Upper lobe of right lung (tissue), 1 donor: Measurements from ENCODE around the gene IPCEF1. TPM values are rescaled to one million over a fixed set of nuclear protein-coding genes. Genes with fewer than 3 reads are reported as not detected.

ENCODE experiments used
- ATAC-seq: fragments of 200-7000 bp; cut with Tn5 transposase; one replicate; pipeline ENCODE4 v1.9.1; 2020; ENCODE audit warnings: mild to moderate bottlenecking, moderate library complexity
- DNase-seq: peaks from one replicate; pipeline ENCODE4 v3.0.0-alpha.2; 2020
- H3K27ac ChIP-seq: fragments of 200-600 bp; one replicate; pipeline ENCODE4 v1.8.0; 2022
- H3K27me3 ChIP-seq: fragments of 200-600 bp; one replicate; pipeline ENCODE4 v1.8.0; 2022; ENCODE audit warnings: mild to moderate bottlenecking
- H3K36me3 ChIP-seq: fragments of 200-600 bp; one replicate; pipeline ENCODE4 v1.8.0; 2022
- H3K4me1 ChIP-seq: fragments of 200-600 bp; one replicate; pipeline ENCODE4 v1.8.0; 2022
- H3K4me3 ChIP-seq: fragments of 200-600 bp; one replicate; pipeline ENCODE4 v1.8.0; 2022; ENCODE audit warnings: mild to moderate bottlenecking
- H3K9me3 ChIP-seq: fragments of 200-600 bp; one replicate; pipeline ENCODE4 v1.8.0; 2022
- intact Hi-C: fragments of 100-400 bp; cut with DNase I; formaldehyde crosslinking; loops from one replicate; pipeline ENCODE4 v1.11.0; 2022
- total RNA-seq: library from RNA; stranded (reverse); fragmentation: NEBNext Ultra II Directional; extraction: Animal tissue kit (Norgen Biotek cat#: 25700); gene quantifications from one replicate; pipeline ENCODE4 v1.2.1, GENCODE V29; 2021
- TF ChIP-seq, protein P1 (sequence below): fragments of 200-600 bp; IDR thresholded peaks from one replicate; pipeline ENCODE4 v1.8.0; 2022; ENCODE audit warnings: antibody characterized with exemption
- donor health status: DM: no; HTN: yes; CAD: no; lungs with severe emphysema.

The IPCEF1 gene
- total RNA-seq, 1 donor from 2014 or later: 8.8 TPM

DNA sequence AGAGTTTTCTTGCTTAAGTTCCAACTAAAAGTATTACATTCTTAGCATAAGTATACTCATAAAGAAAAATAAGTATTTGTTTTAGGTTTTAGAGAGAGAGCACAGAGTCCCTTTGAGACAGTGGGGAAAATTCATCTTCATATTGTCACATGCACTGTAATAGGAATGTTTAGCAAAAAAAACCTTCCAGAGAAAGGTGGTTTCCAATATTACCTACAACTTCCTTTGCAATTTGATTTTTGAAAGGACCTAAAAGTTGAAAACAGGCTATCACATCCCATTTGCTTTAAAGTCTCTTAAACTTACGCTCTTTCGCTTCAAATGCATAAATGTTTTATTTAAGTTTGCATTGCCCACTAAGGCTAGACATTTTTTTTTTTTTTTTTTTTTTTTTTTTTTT, 231.2 kb downstream of the IPCEF1 start:
- Histone ChIP-seq H3K27me3 (no peaks in the 10 kb centered on the region), H3K4me3 (no peak overlapping the region), H3K4me1 (no peaks in the 10 kb centered on the region), H3K27ac (no peak overlapping the region), H3K36me3 (no peaks in the 10 kb centered on the region), H3K9me3 (no peaks in the 10 kb centered on the region)
- DNase-seq (no peak), ATAC-seq (no peak)
- intact Hi-C loops: no loop called here
- TF ChIP-seq, protein P1, sequence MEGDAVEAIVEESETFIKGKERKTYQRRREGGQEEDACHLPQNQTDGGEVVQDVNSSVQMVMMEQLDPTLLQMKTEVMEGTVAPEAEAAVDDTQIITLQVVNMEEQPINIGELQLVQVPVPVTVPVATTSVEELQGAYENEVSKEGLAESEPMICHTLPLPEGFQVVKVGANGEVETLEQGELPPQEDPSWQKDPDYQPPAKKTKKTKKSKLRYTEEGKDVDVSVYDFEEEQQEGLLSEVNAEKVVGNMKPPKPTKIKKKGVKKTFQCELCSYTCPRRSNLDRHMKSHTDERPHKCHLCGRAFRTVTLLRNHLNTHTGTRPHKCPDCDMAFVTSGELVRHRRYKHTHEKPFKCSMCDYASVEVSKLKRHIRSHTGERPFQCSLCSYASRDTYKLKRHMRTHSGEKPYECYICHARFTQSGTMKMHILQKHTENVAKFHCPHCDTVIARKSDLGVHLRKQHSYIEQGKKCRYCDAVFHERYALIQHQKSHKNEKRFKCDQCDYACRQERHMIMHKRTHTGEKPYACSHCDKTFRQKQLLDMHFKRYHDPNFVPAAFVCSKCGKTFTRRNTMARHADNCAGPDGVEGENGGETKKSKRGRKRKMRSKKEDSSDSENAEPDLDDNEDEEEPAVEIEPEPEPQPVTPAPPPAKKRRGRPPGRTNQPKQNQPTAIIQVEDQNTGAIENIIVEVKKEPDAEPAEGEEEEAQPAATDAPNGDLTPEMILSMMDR: no peak

DNA sequence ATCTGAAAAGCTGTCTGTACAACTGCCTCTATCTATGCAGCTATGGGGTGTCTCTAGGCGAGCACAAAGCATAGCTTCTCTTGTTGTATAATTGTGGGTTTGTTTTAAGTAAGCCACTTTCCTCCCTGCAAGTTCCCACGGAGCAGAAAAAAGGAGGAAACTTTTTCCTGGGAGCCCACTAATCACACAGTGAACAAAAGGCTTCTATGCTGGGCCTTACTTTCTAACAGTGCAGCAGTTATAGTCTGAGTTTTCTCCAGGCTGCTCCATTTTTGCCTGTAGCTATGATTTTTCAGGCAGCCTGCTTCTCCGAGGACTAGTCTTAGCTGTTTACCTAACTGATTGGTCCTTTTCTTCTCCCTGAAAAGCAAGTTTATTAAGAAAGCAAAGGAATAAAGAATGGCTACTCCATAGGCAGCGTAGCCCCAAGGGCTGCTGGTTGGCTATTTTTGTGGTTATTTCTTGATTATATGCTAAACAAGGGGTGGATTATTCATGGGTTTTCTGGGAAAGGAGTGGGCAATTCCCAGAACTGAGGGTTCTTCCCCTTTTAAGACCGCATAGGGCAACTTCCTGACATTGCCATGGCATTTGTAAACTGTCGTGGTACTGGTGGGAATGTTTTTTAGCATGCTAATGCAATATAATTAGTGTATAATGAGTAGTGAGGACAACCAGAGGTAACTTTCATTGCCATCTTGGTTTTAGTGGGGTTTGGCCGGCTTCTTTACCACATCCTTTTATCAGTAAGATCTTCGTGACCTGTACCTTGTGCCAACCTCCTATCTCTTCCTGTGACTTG, 233.2 kb downstream of the IPCEF1 start:
- intact Hi-C loops: no loop called here
- TF ChIP-seq, protein P1: no peak
- H3K36me3 ChIP-seq: no peaks in the 10 kb centered on the region
- H3K4me1 ChIP-seq: no peaks in the 10 kb centered on the region
- DNase-seq (no peak), ATAC-seq (no peak)
- H3K9me3 ChIP-seq: no peaks in the 10 kb centered on the region
- no peaks in the 10 kb centered on the region for H3K27me3 ChIP-seq
- H3K4me3 ChIP-seq: no peak overlapping the region
- H3K27ac ChIP-seq: no peak overlapping the region

DNA sequence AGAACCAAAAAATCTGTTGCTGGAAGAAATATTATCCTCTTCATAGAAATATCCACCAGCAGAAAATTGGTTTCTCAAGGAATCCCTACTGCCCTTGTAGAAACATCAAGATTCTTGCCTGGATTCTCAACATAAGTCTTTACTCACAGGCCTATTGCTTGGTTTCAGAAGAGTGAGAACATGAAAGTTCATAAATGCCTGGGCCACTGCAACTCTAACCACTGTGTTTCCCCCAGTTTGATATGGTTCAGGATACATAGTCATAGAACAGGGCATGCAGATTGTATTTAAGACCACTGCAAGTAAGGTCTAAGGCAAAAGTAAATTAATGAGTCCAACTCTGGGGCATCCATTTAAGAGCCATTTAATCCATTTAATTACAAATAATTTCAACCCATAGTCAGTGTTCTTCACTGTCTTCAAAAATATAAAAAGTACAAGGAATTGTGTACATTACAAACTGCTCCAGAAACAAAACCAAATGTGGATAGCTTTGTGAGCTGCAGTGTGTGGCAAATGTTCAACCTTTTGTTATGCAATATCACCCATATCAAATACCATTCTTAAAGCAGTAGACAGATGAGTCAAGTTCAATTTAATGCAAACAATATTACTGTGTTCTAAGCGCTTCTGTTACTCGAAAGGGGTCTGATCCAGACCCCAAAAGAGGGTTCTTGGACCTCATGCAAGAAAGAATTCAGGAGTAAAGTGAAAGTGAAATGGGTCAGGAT, 234.2 kb downstream of the IPCEF1 start:
- no peaks in the 10 kb centered on the region for H3K4me1 ChIP-seq
- H3K27me3 ChIP-seq: no peaks in the 10 kb centered on the region
- TF ChIP-seq, protein P1: no peak
- H3K4me3 ChIP-seq: no peak overlapping the region
- H3K27ac ChIP-seq: no peak overlapping the region
- no peaks in the 10 kb centered on the region for H3K9me3 ChIP-seq
- H3K36me3 ChIP-seq: no peaks in the 10 kb centered on the region
- DNase-seq (no peak), ATAC-seq (no peak)
- intact Hi-C loops: no loop called here

DNA sequence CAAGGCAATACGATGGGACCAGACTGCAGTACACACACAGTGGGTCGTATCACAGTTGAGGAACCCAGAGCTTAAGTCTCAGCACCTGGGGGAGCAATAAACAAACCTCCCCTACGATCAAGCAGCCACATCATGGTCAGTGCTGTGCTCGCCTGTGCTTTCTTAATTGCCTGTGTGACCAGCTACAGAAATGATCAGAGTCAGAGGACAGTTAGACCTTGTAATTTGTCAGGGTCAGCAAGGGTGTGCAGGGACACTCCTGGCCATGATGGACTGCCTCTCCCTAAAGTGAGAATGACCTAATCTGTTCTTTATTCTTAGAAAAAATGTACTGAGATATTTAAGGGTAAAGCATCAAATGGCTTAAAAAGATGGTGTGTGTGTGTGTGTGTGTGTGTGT, 239.1 kb downstream of the IPCEF1 start:
- intact Hi-C loops: no loop called here
- Histone ChIP-seq H3K36me3 (no peaks in the 10 kb centered on the region), H3K4me1 (no peaks in the 10 kb centered on the region), H3K27me3 (no peaks in the 10 kb centered on the region), H3K9me3 (no peaks in the 10 kb centered on the region), H3K27ac (no peak overlapping the region), H3K4me3 (no peak overlapping the region)
- TF ChIP-seq, protein P1: no peak
- ATAC-seq (no peak), DNase-seq (no peak)

DNA sequence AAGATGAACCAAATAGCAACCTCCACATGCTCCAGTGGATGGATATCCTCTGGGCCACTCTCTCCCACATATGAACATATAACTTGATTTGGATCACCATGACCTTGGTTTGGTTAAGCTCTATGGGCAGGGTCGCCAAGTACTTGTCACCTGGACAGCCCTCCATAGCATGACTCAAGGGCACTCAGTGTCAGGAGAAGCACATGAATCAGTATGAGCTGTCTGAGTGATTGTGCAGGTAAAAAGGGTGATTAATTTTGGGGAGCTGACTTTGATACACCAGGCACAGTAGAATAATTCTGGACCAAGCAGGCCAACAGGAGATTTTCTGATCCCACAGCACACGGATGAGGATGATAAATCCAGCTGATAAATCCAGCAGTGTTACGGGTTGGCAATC, 243.2 kb downstream of the IPCEF1 start:
- H3K9me3 ChIP-seq: no peaks in the 10 kb centered on the region
- intact Hi-C loops: no loop called here
- H3K27me3 ChIP-seq: no peaks in the 10 kb centered on the region
- no peak for DNase-seq
- H3K36me3 ChIP-seq: no peaks in the 10 kb centered on the region
- no peaks in the 10 kb centered on the region for H3K4me1 ChIP-seq
- H3K27ac ChIP-seq: no peak overlapping the region
- TF ChIP-seq, protein P1: no peak
- H3K4me3 ChIP-seq: no peak overlapping the region
- no peak for ATAC-seq
